Erythroblast (primary cell): ENCODE results near the gene AKNA.
"Not testable (repeated sequence)": the region's sequence is repeated elsewhere in the genome, so short reads cannot be mapped to it uniquely, and the experiment has no call there.

Experiments
- DNase-seq, 2 experiments: peaks; one replicate each; lab custom pipeline; 2025; lab: John Stamatoyannopoulos, UW
- GATA1 ChIP-seq: IDR thresholded peaks from 2 replicates; pipeline ENCODE4 v1.6.1; 2011; ENCODE audit warnings: low read depth, mild to moderate bottlenecking, control low read depth, low read length, moderate library complexity
- POLR2A ChIP-seq: IDR thresholded peaks from 2 replicates; pipeline ENCODE4 v1.6.1; 2011; ENCODE audit warnings: mild to moderate bottlenecking, low read length

The AKNA gene

GRCh38 chr9:114330636-114331035 is 57.1 kb downstream of the AKNA start:
- TF ChIP-seq GATA1 (no peak), POLR2A (no peak)
- DNase-seq = no peak

GRCh38 chr9:114329625-114330022 is 58.2 kb downstream of the AKNA start, which contains the start of gene ORM2:
Gene ORM2 (plus strand): TSS chr9:114329869. CDS start chr9:114329905, 36 bp downstream.
- DNase-seq = not testable (repeated sequence)

- not testable (repeated sequence) for DNase-seq
Measured at GRCh38 chr9:114328937-114329624, 58.7 kb downstream of the AKNA start.

GRCh38 chr9:114328357-114328820 is 59.4 kb downstream of the AKNA start:
- not testable (repeated sequence) for DNase-seq

- no peak for DNase-seq
- TF ChIP-seq POLR2A (no peak), GATA1 (no peak)
Measured at GRCh38 chr9:114327749-114328148, 60.0 kb downstream of the AKNA start.

GRCh38 chr9:114325684-114326254 is 62.0 kb downstream of the AKNA start:
- not testable (repeated sequence) for DNase-seq

GRCh38 chr9:114324965-114325364 is 62.8 kb downstream of the AKNA start:
- not testable (repeated sequence) for DNase-seq

- DNase-seq = no peak
Measured at GRCh38 chr9:114324492-114324891, 63.3 kb downstream of the AKNA start.

GRCh38 chr9:114323849-114324248 is 63.9 kb downstream of the AKNA start:
- not testable (repeated sequence) for DNase-seq

More at GRCh38 chr9:114324492-114324891, 63.3 kb downstream of the AKNA start:
- TF ChIP-seq POLR2A = no peak
- TF ChIP-seq GATA1 = no peak

GRCh38 chr9:114322831-114323531 is 64.8 kb downstream of the AKNA start, which contains the start of gene ORM1:
Gene ORM1 (plus strand): TSS chr9:114323098. CDS start chr9:114323134, 36 bp downstream.
- DNase-seq = not testable (repeated sequence)

- not testable (repeated sequence) for DNase-seq
Measured at GRCh38 chr9:114322160-114322818, 65.5 kb downstream of the AKNA start.

- DNase-seq = no peak
- no peak for TF ChIP-seq GATA1
- no peak for TF ChIP-seq POLR2A
Measured at GRCh38 chr9:114321759-114322158, 66.0 kb downstream of the AKNA start.

GRCh38 chr9:114320710-114321109 is 67.1 kb downstream of the AKNA start:
- not testable (repeated sequence) for DNase-seq

- TF ChIP-seq GATA1 = no peak
- no peak for TF ChIP-seq POLR2A
- no peak for DNase-seq
Measured at GRCh38 chr9:114319147-114319546, 68.6 kb downstream of the AKNA start.

GRCh38 chr9:114318416-114318815 is 69.4 kb downstream of the AKNA start:
- no peak for DNase-seq
- TF ChIP-seq POLR2A = no peak
- TF ChIP-seq GATA1 = no peak
